Subcutaneous adipose tissue (tissue), 4 donors: ENCODE measurements around the gene ACP3. TPM values are rescaled to one million over a fixed set of nuclear protein-coding genes. Genes with fewer than 3 reads are reported as not detected.

Source experiments
- CTCF ChIP-seq: fragments of 450-650 bp; IDR thresholded peaks from one replicate; pipeline ENCODE4 v1.5.1; 2016; ENCODE audit warnings: low read depth, mild to moderate bottlenecking, control low read depth, antibody characterized with exemption, moderate library complexity
- total RNA-seq, 4 donors: library from RNA; depleted of rRNA; stranded (reverse); fragments of >200 nt; gene quantifications; one replicate each; pipeline ENCODE4 v1.1.0, GENCODE V29; 2016

ACP3 gene
- total RNA-seq, 4 donors from 2014 or later = 1.1 to 3.5 (median 2.5) TPM; not detected in 1

GRCh38 chr3:132293251-132293650, 24.0 kb upstream of the ACP3 start:
- TF ChIP-seq CTCF = no peak

- no peak for TF ChIP-seq CTCF
These were observed 22.3 kb upstream of the ACP3 start for GRCh38 chr3:132294906-132295305.

- no peak for TF ChIP-seq CTCF
These were observed 5.9 kb upstream of the ACP3 start for GRCh38 chr3:132311316-132311715.

- TF ChIP-seq CTCF = no peak
These were observed 5.4 kb upstream of the ACP3 start for GRCh38 chr3:132311841-132312240.

- TF ChIP-seq CTCF = no peak
These were observed 1.4 kb upstream of the ACP3 start for GRCh38 chr3:132315851-132316250.

GRCh38 chr3:132318451-132318850, 1.2 kb downstream of the ACP3 start:
- TF ChIP-seq CTCF = no peak

GRCh38 chr3:132321304-132321703, 4.1 kb downstream of the ACP3 start:
- no peak for TF ChIP-seq CTCF
